HG03039 (cell line): ENCODE measurements around the gene NFIX.

Source experiments
- ATAC-seq: cut with Tn5 transposase; IDR thresholded peaks from one replicate; pipeline ENCODE4 v1.9.1; 2021; ENCODE audit warnings: mild to moderate bottlenecking, moderate library complexity; ENCODE audit not compliant: unreplicated experiment

Gene NFIX

GRCh38 chr19:13006431-13007281, 11.4 kb downstream of the NFIX start:
- no peak for ATAC-seq

DNA sequence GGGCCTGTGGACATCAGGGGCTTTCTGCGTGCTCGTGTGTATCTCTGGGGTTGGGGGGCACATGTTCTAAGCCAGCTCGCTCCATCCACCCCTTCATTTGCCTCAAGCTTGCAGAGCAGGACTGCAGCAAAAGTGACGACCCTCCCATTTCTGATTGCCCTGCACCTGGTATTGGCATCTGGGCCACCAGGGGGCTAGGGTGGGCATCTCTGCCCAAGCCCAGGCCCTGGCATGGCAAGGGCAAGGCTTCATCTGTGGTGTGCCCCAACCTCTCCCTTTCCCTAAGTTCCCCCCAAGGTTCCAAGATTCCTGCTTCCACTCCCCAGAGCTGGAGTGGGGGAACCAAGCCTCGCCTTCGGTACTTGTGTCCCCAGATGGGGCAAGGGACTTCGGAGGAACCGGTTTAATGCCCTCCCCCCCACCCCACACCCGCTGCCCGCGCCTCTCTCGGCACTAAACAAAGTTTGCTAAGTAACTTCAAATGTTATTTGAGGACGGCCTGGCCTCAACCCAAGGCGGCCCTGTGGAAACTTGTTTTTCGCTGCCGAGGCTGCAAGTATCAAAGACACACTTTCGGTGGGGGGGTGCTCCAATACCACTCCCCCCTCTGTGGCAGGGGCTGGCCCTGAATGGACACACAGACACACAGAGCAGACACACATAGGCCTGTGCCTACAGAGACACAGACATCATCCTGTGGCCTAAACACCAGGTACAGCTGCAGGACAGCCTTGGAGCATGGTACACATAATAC, 12.2 kb downstream of the NFIX start:
- no peak for ATAC-seq

- ATAC-seq: no peak
These were observed 13.9 kb downstream of the NFIX start for GRCh38 chr19:13008926-13009787.

GRCh38 chr19:13010038-13010991, 15.0 kb downstream of the NFIX start:
- no peak for ATAC-seq

- ATAC-seq: no peak
These were observed 15.8 kb downstream of the NFIX start for GRCh38 chr19:13010992-13011652.

GRCh38 chr19:13011653-13012389, 16.5 kb downstream of the NFIX start:
- ATAC-seq: no peak

DNA sequence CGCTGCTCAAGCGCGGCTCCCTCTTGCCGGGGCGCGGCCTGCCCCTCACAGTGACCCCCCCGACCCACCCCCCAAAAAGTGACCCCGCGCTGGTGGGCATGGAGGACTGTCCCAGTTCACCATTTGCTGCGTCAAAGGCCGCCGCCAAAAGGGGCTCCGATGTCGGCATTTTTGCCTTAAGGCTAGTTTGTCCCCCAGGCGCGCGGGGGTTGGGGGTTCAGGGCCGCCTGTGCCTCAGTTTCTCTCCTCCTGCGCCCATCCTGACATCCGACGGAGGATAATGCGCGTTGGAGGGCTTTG, 17.1 kb downstream of the NFIX start:
- no peak for ATAC-seq

GRCh38 chr19:13012690-13013608, 17.7 kb downstream of the NFIX start:
- ATAC-seq: no peak

DNA sequence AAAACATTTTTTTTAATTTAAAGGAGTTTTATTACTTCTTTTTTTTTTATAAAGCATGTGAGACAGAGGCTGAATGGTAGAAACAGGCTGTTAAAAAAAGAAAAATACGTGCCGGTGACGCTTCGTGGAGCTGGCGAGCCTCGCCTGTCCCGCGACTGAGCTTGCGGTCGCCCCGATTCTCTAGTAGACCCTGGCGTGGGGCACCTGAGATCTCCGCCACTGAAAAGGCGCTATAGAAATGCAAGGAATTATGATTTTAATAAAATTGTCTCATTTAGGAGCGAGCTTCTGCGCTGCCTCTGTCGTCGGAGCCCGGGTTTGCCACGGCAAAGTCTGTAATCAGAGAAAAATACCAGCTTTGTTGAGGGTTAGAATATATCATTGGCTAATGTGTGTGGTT, 18.4 kb downstream of the NFIX start:
- ATAC-seq: no peak

DNA sequence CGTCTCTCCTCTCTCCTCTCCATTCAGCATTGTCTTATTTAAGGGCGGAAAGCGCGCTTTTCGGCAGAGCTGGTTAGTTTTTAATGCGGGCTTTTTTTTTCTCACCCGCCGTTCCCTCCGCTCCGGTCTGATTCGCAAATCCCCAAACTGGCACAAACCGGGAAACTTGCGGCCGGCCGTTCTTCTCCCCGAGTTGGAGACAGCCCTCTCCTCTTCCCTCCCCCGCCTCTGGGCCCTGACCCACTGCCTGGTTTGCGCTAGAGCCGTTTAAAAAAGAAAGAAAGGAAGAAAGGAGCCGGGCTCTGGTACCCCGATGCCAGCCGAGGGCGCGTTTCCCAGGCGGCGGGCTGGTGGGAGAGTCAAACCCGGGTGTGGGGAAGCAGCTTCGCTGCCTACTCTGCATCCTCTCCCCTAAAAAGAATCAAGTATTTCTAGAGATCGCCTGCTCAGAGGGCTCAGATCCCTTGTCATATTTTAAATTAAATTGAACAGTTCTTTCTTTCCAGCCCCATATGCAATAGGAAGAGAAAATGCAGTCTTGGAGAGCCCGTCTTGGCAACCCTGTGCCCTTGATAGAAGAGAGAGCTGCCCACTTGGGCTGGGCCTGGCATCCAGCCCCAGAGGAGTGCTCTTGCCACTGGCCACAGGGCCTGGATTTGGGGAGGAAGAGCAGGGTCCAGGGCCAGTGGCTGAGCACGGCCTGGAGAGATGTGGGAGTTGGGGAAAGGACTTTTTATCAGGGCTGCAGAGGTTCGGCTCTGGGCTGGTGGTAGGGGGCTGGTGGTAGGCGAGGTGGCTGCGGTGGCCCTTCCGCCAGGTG, 19.0 kb downstream of the NFIX start:
- ATAC-seq: no peak

DNA sequence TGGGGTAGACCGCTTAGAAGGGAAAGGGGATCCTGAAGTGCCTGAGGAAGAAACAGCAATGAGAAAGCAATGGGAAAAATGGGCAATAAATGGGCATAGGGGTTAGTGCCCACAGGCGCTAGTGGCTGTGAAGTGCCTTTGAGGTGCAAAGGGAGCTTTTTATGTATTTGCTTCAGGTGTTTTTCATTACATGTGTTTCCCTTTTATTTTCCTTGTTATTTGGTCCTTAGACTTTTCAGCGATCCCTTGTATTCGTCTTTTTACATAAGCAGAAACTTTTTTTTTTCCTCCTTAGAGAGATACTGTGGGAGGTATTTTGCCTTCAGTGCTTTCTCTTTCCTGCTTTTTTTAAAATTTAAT, 19.6 kb downstream of the NFIX start:
- no peak for ATAC-seq

- ATAC-seq: no peak
These were observed 20.3 kb downstream of the NFIX start for GRCh38 chr19:13015361-13016223.

DNA sequence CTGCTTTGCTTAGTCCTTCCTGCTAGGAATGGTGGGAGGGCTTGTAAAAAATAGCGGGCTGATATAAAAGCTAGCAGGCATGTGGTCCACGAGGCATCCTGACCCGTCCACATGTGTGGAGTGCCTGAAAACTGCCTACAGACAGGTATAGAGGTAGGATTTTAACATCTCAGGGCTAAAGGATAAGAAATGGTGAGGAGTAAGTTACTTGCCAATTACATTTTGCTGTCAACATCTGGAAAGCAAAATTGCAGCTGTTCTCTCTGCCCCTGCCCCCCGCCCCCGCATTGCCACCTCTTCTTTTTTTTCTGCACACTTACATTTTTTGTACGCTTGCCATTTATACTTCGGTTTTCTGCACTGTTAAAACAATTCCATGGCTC, 21.0 kb downstream of the NFIX start:
- no peak for ATAC-seq

DNA sequence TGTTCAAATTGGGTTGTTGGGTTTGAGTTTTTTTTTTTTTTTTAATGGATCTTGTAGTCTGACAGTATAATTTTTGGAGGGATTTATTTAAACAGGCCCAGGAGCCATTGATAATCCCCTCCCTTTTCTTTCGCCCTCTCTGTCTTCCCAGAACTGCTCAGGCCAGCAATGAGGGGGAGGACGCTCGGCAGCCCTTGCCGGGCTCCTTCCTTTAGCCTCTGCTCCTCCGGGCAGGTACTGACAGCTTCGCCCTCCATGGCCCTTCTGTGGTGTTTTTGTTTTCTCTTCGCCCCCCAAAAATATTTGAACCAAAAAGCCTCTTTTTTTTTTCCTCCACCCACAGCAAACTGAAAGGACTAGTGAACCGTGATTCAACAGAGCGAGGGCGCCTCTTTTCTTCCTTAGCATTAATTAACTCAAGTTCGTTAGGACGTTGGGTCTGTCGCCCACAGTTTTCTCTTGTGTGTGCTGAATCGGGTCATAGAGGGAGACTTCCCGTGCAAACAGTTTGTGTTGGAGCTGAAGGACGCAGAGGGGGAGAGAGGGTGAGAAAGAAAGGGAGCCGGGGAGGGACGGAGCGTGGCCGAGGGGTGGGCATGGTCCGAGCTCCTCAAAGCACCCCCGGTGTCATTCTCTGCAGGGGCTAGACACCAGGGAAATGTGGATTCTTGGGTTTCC, 21.5 kb downstream of the NFIX start:
- ATAC-seq: no peak

DNA sequence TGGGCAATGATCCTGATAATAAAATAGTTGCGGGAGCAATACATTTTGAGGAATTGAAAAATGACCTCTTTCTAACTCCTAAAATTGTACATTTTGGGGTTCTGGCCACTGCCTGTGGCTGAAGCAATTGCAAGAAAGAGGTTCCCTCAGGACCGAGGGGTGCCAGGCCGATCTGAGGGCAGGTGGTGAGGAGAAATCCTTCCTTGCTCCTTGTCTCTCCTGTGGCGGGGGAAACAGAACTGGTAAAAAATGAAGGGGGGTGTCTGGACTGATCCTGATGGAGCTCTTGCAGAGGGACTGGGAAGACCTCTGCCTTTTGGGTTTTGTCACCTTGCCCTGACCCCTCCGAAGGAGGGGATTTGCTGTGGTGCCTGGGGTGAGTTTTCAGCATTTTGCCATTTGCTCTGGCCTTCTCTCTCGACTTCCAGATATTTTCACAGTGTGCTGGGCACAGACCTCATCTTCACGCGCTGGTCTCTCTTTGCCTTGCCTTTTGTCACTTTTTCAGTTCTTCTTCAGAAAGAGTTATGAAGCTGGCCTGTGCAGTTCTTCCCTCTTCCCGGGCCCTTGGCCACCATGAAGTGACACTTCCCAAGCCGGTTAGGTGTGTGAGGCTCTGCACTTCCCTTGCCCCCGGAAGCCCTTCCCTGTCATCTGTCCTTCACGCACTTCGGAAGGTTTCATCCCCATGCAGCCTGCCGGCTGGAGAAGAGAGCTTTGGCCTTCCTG, 22.2 kb downstream of the NFIX start:
- ATAC-seq: no peak
